Measurements from ENCODE around the gene CCDC73.
"Not testable (repeated sequence)": the region's sequence is repeated elsewhere in the genome, so short reads cannot be mapped to it uniquely, and the experiment has no call there.

Gene CCDC73

GRCh38 chr11:32613500-32614151 lies 180.8 kb downstream of the CCDC73 start:
- H3K27me3 Mint-ChIP-seq (ENCODE audit: low read depth, poor library complexity), result peaks cover 3% of the 10 kb centered on the region
- peaks cover 24% of the 10 kb centered on the region for H3K36me3 Mint-ChIP-seq (ENCODE audit: low read depth)
- no peak for TF ChIP-seq CTCF (IDR thresholded peaks at IDR 0.05)
- no peak for DNase-seq
- peaks cover 24% of the 10 kb centered on the region for H3K9me3 Mint-ChIP-seq
- H3K4me3 Mint-ChIP-seq, result no peak overlapping the region
- peak overlapping the region; percentile 1 for H3K27ac Mint-ChIP-seq
- H3K4me1 Mint-ChIP-seq, result peaks cover 27% of the 10 kb centered on the region

GRCh38 chr11:32610797-32611352 lies 183.6 kb downstream of the CCDC73 start:
- no peak for DNase-seq
- peaks cover 27% of the 10 kb centered on the region for H3K4me1 Mint-ChIP-seq
- peaks cover 4% of the 10 kb centered on the region for H3K27me3 Mint-ChIP-seq (ENCODE audit: low read depth, poor library complexity)
- no peak overlapping the region for H3K4me3 Mint-ChIP-seq
- peaks cover 39% of the 10 kb centered on the region for H3K9me3 Mint-ChIP-seq
- H3K36me3 Mint-ChIP-seq (ENCODE audit: low read depth), result peaks cover 46% of the 10 kb centered on the region
- no peak for TF ChIP-seq CTCF (IDR thresholded peaks at IDR 0.05)
- peak overlapping the region; percentile 37 for H3K27ac Mint-ChIP-seq

DNA sequence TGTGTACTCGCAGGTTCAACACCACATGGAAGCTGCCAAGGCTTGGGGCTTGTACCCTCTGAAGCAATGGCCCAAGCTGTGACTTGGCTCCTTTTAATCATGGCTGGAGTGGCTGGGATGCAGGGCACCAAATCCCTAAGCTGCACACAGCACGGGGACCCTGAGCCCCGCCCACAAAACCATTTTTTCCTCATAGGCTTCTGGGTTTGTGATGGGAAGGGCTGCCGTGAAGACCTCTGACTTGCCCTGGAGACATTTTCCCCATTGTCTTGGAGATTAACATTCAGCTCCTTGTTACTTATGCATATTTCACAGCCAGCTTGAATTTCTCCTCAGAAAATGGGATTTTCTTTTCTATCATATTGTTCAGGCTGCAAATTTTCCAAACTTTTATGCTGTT lies 185.6 kb downstream of the CCDC73 start:
- H3K27me3 Mint-ChIP-seq (ENCODE audit: low read depth, poor library complexity); DNase-seq; H3K27ac Mint-ChIP-seq; H3K4me3 Mint-ChIP-seq: not testable (repeated sequence)
- peaks cover 18% of the 10 kb centered on the region for H3K4me1 Mint-ChIP-seq
- H3K36me3 Mint-ChIP-seq (ENCODE audit: low read depth), result peaks cover 63% of the 10 kb centered on the region
- peaks cover 39% of the 10 kb centered on the region for H3K9me3 Mint-ChIP-seq

DNA sequence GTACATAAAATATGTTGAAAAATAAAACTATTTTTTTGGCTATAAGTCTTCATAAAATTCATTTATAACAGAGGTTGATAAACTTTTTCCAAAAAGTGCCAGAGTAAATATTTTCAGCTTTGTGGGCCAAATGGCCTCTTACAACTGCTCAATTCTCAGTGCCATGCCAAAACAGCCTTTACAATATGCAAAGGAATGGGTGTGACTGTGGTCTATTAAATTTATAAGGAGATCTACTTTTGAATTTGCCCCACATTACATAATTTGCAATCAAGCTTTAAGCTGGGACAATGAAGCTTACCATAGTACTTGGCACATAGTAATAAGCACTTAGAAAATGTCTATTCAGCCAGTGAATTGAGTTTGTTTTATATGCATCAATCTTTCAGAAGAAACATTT lies 188.2 kb downstream of the CCDC73 start:
- Mint-ChIP-seq H3K27ac (no peak overlapping the region), H3K4me3 (no peak overlapping the region), H3K36me3 (ENCODE audit: low read depth) (peaks cover 83% of the 10 kb centered on the region), H3K27me3 (ENCODE audit: low read depth, poor library complexity) (peaks cover 4% of the 10 kb centered on the region), H3K9me3 (peaks cover 39% of the 10 kb centered on the region), H3K4me1 (peaks cover 5% of the 10 kb centered on the region)
- no peak for TF ChIP-seq CTCF (IDR thresholded peaks at IDR 0.05)
- no peak for DNase-seq

GRCh38 chr11:32602657-32603415 lies 191.6 kb downstream of the CCDC73 start:
- TF ChIP-seq CTCF (IDR thresholded peaks at IDR 0.05), result no peak
- no peak for DNase-seq
- peaks cover 61% of the 10 kb centered on the region for H3K36me3 Mint-ChIP-seq (ENCODE audit: low read depth)
- no peak overlapping the region for H3K4me3 Mint-ChIP-seq
- no peaks in the 10 kb centered on the region for H3K27me3 Mint-ChIP-seq (ENCODE audit: low read depth, poor library complexity)
- peaks cover 7% of the 10 kb centered on the region for H3K9me3 Mint-ChIP-seq
- peaks cover 7% of the 10 kb centered on the region for H3K4me1 Mint-ChIP-seq
- H3K27ac Mint-ChIP-seq, result peak overlapping the region; percentile 43

- Mint-ChIP-seq H3K9me3 (no peaks in the 10 kb centered on the region), H3K36me3 (ENCODE audit: low read depth) (peaks cover 67% of the 10 kb centered on the region), H3K4me1 (peaks cover 26% of the 10 kb centered on the region), H3K27me3 (ENCODE audit: low read depth, poor library complexity) (no peaks in the 10 kb centered on the region), H3K27ac (peak overlapping the region; percentile 14), H3K4me3 (no peak overlapping the region)
- no peak for DNase-seq
- TF ChIP-seq CTCF (IDR thresholded peaks at IDR 0.05), result no peak
Measured at GRCh38 chr11:32597921-32598320, 196.5 kb downstream of the CCDC73 start.

- Mint-ChIP-seq H3K4me3 (peak overlapping the region; percentile 29), H3K36me3 (ENCODE audit: low read depth) (peaks cover 74% of the 10 kb centered on the region), H3K27ac (peak overlapping the region; percentile 6), H3K4me1 (peaks cover 26% of the 10 kb centered on the region)
- not testable (repeated sequence) for H3K27me3 Mint-ChIP-seq (ENCODE audit: low read depth, poor library complexity); H3K9me3 Mint-ChIP-seq; DNase-seq
Measured at GRCh38 chr11:32596114-32596513, 198.3 kb downstream of the CCDC73 start.
